Esophagus (tissue), 2 donors: ENCODE measurements around the gene SHROOM3. TPM values are rescaled to one million over a fixed set of nuclear protein-coding genes. Genes with fewer than 3 reads are reported as not detected.
"Not testable (repeated sequence)": the region's sequence is repeated elsewhere in the genome, so short reads cannot be mapped to it uniquely, and the experiment has no call there.

ENCODE experiments used
- H3K27ac ChIP-seq, 2 donors: one replicate each; pipeline ENCODE4 v1.5.1; 2013; ENCODE audit warnings: low read depth in 2 of 2, mild to moderate bottlenecking in 2 of 2, inconsistent platforms in 1 of 2, low read length in 1 of 2, moderate library complexity in 1 of 2
- H3K27me3 ChIP-seq, 2 donors: one replicate each; pipeline ENCODE4 v1.6.1; 2013; ENCODE audit warnings: low read length in 2 of 2, control low read depth in 1 of 2, mild to moderate bottlenecking in 1 of 2; ENCODE audit not compliant: insufficient read depth in 2 of 2, control insufficient read depth in 1 of 2
- H3K36me3 ChIP-seq, 2 donors: one replicate each; pipeline ENCODE4 v1.6.1; 2013; ENCODE audit warnings: low read length in 1 of 2; ENCODE audit not compliant: control insufficient read depth in 2 of 2, insufficient read depth in 2 of 2
- H3K4me1 ChIP-seq, 2 donors: one replicate each; pipeline ENCODE4 v1.6.1; 2013; ENCODE audit warnings: low read length in 1 of 2; ENCODE audit not compliant: control insufficient read depth in 2 of 2, insufficient read depth in 2 of 2
- H3K4me3 ChIP-seq, 2 donors: one replicate each; pipeline ENCODE4 v1.5.1; 2013; ENCODE audit warnings: low read length in 2 of 2, mild to moderate bottlenecking in 2 of 2, low read depth in 1 of 2, moderate library complexity in 1 of 2
- H3K9me3 ChIP-seq, 2 donors: one replicate each; pipeline ENCODE4 v1.6.1; 2013; ENCODE audit warnings: mild to moderate bottlenecking in 2 of 2, low read depth in 1 of 2, low read length in 1 of 2, moderate library complexity in 1 of 2; ENCODE audit not compliant: control insufficient read depth in 2 of 2, insufficient read depth in 1 of 2
- WGBS, 2 donors: extraction: QIAGEN DNeasy Blood & Tissue Kit; methylation state at CpG; one replicate each; pipeline ENCODE4 v1.1.7; 2013; 5-methylcytosine and 5-hydroxymethylcytosine counted together
- polyA plus RNA-seq, 2 donors: library from polyadenylated mRNA; stranded (reverse); fragments of 200-250 nt; gene quantifications; one replicate each; pipeline ENCODE4 v1.2.3, GENCODE V29; 2013
- donor health status: healthy with polysubstance abuse.
- donor health status: Bipolar disorder and iron deficiency.

The SHROOM3 gene
- polyA plus RNA-seq, 2 donors = 14.2 to 15.3 TPM

GRCh38 chr4:76607266-76607799, 172.3 kb downstream of the SHROOM3 start:
- H3K4me3 ChIP-seq = no peak overlapping the region
- no peaks in the 10 kb centered on the region for H3K9me3 ChIP-seq
- no peak overlapping the region for H3K27ac ChIP-seq
- H3K27me3 ChIP-seq = no peaks in the 10 kb centered on the region
- 52% methylated on average over 3 of the region's 3 CpGs for WGBS, 2 donors
- H3K4me1 ChIP-seq = no peaks in the 10 kb centered on the region
- H3K36me3 ChIP-seq = no peaks in the 10 kb centered on the region

GRCh38 chr4:76607846-76608245, 172.8 kb downstream of the SHROOM3 start:
- WGBS, 2 donors = 95 to 98% methylated on average over 1 of the region's 1 CpG
- Histone ChIP-seq H3K27me3 (no peaks in the 10 kb centered on the region), H3K4me3 (no peak overlapping the region), H3K36me3 (no peaks in the 10 kb centered on the region), H3K4me1 (no peaks in the 10 kb centered on the region), H3K27ac (no peak overlapping the region), H3K9me3 (no peaks in the 10 kb centered on the region)

GRCh38 chr4:76608549-76608948, 173.5 kb downstream of the SHROOM3 start:
- not testable (repeated sequence) for H3K4me3 ChIP-seq, H3K9me3 ChIP-seq, H3K36me3 ChIP-seq, H3K4me1 ChIP-seq, H3K27ac ChIP-seq, H3K27me3 ChIP-seq

GRCh38 chr4:76610751-76611547, 175.9 kb downstream of the SHROOM3 start:
- no peaks in the 10 kb centered on the region for H3K36me3 ChIP-seq
- no peaks in the 10 kb centered on the region for H3K4me1 ChIP-seq
- WGBS, 2 donors = 27 to 36% methylated on average over 8 of the region's 8 CpGs
- H3K4me3 ChIP-seq = no peak overlapping the region
- H3K27ac ChIP-seq = peak overlapping the region; percentile 56 to 67
- no peaks in the 10 kb centered on the region for H3K9me3 ChIP-seq
- H3K27me3 ChIP-seq = no peaks in the 10 kb centered on the region

GRCh38 chr4:76611616-76612207, 176.7 kb downstream of the SHROOM3 start:
- no peaks in the 10 kb centered on the region for H3K4me1 ChIP-seq
- H3K36me3 ChIP-seq = no peaks in the 10 kb centered on the region
- WGBS, 2 donors = 32 to 37% methylated on average over 6 of the region's 6 CpGs
- H3K27ac ChIP-seq = peak overlapping the region; percentile 56 to 67
- H3K9me3 ChIP-seq = no peaks in the 10 kb centered on the region
- no peaks in the 10 kb centered on the region for H3K27me3 ChIP-seq
- no peak overlapping the region for H3K4me3 ChIP-seq

- H3K9me3 ChIP-seq = no peaks in the 10 kb centered on the region
Observed at GRCh38 chr4:76614589-76614988, 179.6 kb downstream of the SHROOM3 start.

GRCh38 chr4:76615999-76616398, 181.0 kb downstream of the SHROOM3 start:
- Histone ChIP-seq H3K27me3 (no peaks in the 10 kb centered on the region), H3K4me3 (no peak overlapping the region), H3K27ac (no peak overlapping the region), H3K4me1 (no peaks in the 10 kb centered on the region), H3K36me3 (no peaks in the 10 kb centered on the region), H3K9me3 (no peaks in the 10 kb centered on the region)
- 77 to 80% methylated on average over 3 of the region's 3 CpGs for WGBS, 2 donors

More at GRCh38 chr4:76614589-76614988, 179.6 kb downstream of the SHROOM3 start:
- H3K27ac ChIP-seq = no peak overlapping the region
- no peaks in the 10 kb centered on the region for H3K4me1 ChIP-seq
- no peaks in the 10 kb centered on the region for H3K36me3 ChIP-seq
- H3K4me3 ChIP-seq = no peak overlapping the region
- H3K27me3 ChIP-seq = no peaks in the 10 kb centered on the region

- no peak overlapping the region for H3K27ac ChIP-seq
- no peaks in the 10 kb centered on the region for H3K27me3 ChIP-seq
- no peaks in the 10 kb centered on the region for H3K9me3 ChIP-seq
- WGBS, 2 donors = 87 to 95% methylated on average over 2 of the region's 2 CpGs
- no peaks in the 10 kb centered on the region for H3K36me3 ChIP-seq
- H3K4me1 ChIP-seq = no peaks in the 10 kb centered on the region
- H3K4me3 ChIP-seq = no peak overlapping the region
Observed at GRCh38 chr4:76616526-76616925, 181.5 kb downstream of the SHROOM3 start.

- 66 to 73% methylated on average over 4 of the region's 4 CpGs for WGBS, 2 donors
- no peaks in the 10 kb centered on the region for H3K36me3 ChIP-seq
- peak overlapping the region in 1 of 2 donors; percentile 66 for H3K27ac ChIP-seq
Observed at GRCh38 chr4:76620723-76621468, 185.9 kb downstream of the SHROOM3 start.

More at GRCh38 chr4:76620723-76621468, 185.9 kb downstream of the SHROOM3 start:
- Histone ChIP-seq H3K9me3 (no peaks in the 10 kb centered on the region), H3K4me3 (no peak overlapping the region), H3K27me3 (no peaks in the 10 kb centered on the region), H3K4me1 (no peaks in the 10 kb centered on the region)
